RWPE1 (cell line): Measurements from ENCODE around the gene FAAP20.

Experiments
- CTCF ChIA-PET: fragments of 350-600 bp; sonication (Branson Sonifier 250); formaldehyde crosslinking; extraction: SDS; loops from one replicate; lab custom pipeline; 2021; lab: Yijun Ruan, JAX
- POLR2A ChIA-PET: fragments of 400-600 bp; formaldehyde crosslinking; extraction: SDS; loops from one replicate; lab custom pipeline; 2020; ENCODE audit warnings: antibody characterized with exemption; ENCODE audit not compliant: low non-redundant PET; lab: Yijun Ruan, JAX
- DNase-seq: peaks from one replicate; pipeline ENCODE4 v3.0.0; 2012; ENCODE audit warnings: low spot score
- H3K27ac ChIP-seq: fragments of 450-650 bp; 2 replicates; pipeline ENCODE4 v1.5.1; 2017
- CTCF ChIP-seq: fragments of 450-650 bp; conservative IDR thresholded peaks from 2 replicates; pipeline ENCODE4 v1.5.1; 2017; ENCODE audit warnings: low read depth, mild to moderate bottlenecking

Gene FAAP20

GRCh38 chr1:2172551-2173146 lies 21.9 kb downstream of the FAAP20 start:
- TF ChIP-seq CTCF = no peak
- CTCF ChIA-PET = interaction anchor here (0.6 to 1.2 kb wide), 3 partner anchors 22 to 144 kb away, joined by 3 to 4 read pairs (median 4); no protein-coding TSS in a partner anchor
- POLR2A ChIA-PET = no interaction called here
- no peak for DNase-seq
- H3K27ac ChIP-seq = peak overlapping the region; percentile 10; the same call in 1 of the 2 replicates

GRCh38 chr1:2172012-2172411 lies 22.6 kb downstream of the FAAP20 start:
- no peak overlapping the region; the same call in 1 of the 2 replicates for H3K27ac ChIP-seq
- no peak for TF ChIP-seq CTCF
- CTCF ChIA-PET = interaction anchor here (0.6 to 1.2 kb wide), 2 partner anchors 21 to 40 kb away, joined by 3 to 4 read pairs; no protein-coding TSS in a partner anchor
- POLR2A ChIA-PET = no interaction called here
- no peak for DNase-seq

GRCh38 chr1:2170211-2170610 lies 24.4 kb downstream of the FAAP20 start:
- peak overlapping the region; percentile 48 for H3K27ac ChIP-seq
- POLR2A ChIA-PET = no interaction called here
- TF ChIP-seq CTCF = no peak
- CTCF ChIA-PET = no interaction called here
- DNase-seq = no peak

- ChIA-PET POLR2A (no interaction called here), CTCF (no interaction called here)
- no peak overlapping the region for H3K27ac ChIP-seq
- no peak for DNase-seq
- no peak for TF ChIP-seq CTCF
These were observed 25.3 kb downstream of the FAAP20 start for GRCh38 chr1:2169200-2169836.

- DNase-seq = no peak
- no peak overlapping the region for H3K27ac ChIP-seq
- ChIA-PET CTCF (interaction anchor here (0.7 kb wide), 1 partner anchor 218 kb away, joined by 4 read pairs; no protein-coding TSS in a partner anchor), POLR2A (no interaction called here)
- no peak for TF ChIP-seq CTCF
These were observed 26.0 kb downstream of the FAAP20 start for GRCh38 chr1:2168535-2168934.

GRCh38 chr1:2168090-2168489 lies 26.5 kb downstream of the FAAP20 start:
- ChIA-PET CTCF (interaction anchor here (0.7 kb wide), 1 partner anchor 219 kb away, joined by 4 read pairs; no protein-coding TSS in a partner anchor), POLR2A (no interaction called here)
- DNase-seq = no peak
- TF ChIP-seq CTCF = no peak
- H3K27ac ChIP-seq = no peak overlapping the region
